H9 (cell line): ENCODE results near the gene OTOF. TPM values are rescaled to one million over a fixed set of nuclear protein-coding genes. Genes with fewer than 3 reads are reported as not detected.

Experiments
- DNase-seq: peaks from one replicate; pipeline ENCODE4 v3.0.0-alpha.2; 2017
- H2AFZ ChIP-seq: one replicate; pipeline ENCODE4 v1.6.1; 2013; ENCODE audit warnings: mild to moderate bottlenecking, low read length, control low read depth, moderate library complexity
- H2AK5ac ChIP-seq: 2 replicates; pipeline ENCODE4 v1.6.1; 2013; ENCODE audit warnings: low read length, control low read depth, mixed read lengths; ENCODE audit not compliant: insufficient read length
- H2BK120ac ChIP-seq: one replicate; pipeline ENCODE4 v1.6.1; 2013; ENCODE audit warnings: low read depth, mild to moderate bottlenecking, low read length, control low read depth, inconsistent platforms; ENCODE audit not compliant: poor library complexity, severe bottlenecking
- H2BK12ac ChIP-seq: 2 replicates; pipeline ENCODE4 v1.6.1; 2013; ENCODE audit warnings: low read length, control low read depth, mixed read lengths, low read depth; ENCODE audit not compliant: insufficient read length
- H2BK15ac ChIP-seq: 2 replicates; pipeline ENCODE4 v1.6.1; 2013; ENCODE audit warnings: low read depth, low read length, control low read depth
- H2BK20ac ChIP-seq: one replicate; pipeline ENCODE4 v1.6.1; 2013; ENCODE audit warnings: low read depth, mild to moderate bottlenecking, low read length, control low read depth, inconsistent platforms; ENCODE audit not compliant: poor library complexity, severe bottlenecking
- H2BK5ac ChIP-seq: 2 replicates; pipeline ENCODE4 v1.6.1; 2013; ENCODE audit warnings: low read length, control low read depth, mixed read lengths; ENCODE audit not compliant: insufficient read length
- H3K14ac ChIP-seq: 2 replicates; pipeline ENCODE4 v1.6.1; 2013; ENCODE audit warnings: low read length, control low read depth; ENCODE audit not compliant: insufficient read depth
- H3K18ac ChIP-seq: 2 replicates; pipeline ENCODE4 v1.6.1; 2013; ENCODE audit warnings: low read depth, mild to moderate bottlenecking, mixed read lengths, low read length, control low read depth; ENCODE audit not compliant: insufficient read length
- H3K23ac ChIP-seq: 2 replicates; pipeline ENCODE4 v1.6.1; 2013; ENCODE audit warnings: low read length, control low read depth, mixed read lengths, low read depth; ENCODE audit not compliant: insufficient read length
- H3K23me2 ChIP-seq: 2 replicates; pipeline ENCODE4 v1.6.1; 2013; ENCODE audit warnings: low read depth, mild to moderate bottlenecking, mixed read lengths, low read length, control low read depth; ENCODE audit not compliant: insufficient read length, poor library complexity, severe bottlenecking
- H3K27ac ChIP-seq: 2 replicates; pipeline ENCODE4 v1.5.1; 2013; ENCODE audit warnings: low read length, control low read depth, mixed read lengths, low read depth; ENCODE audit not compliant: insufficient read length
- H3K27me3 ChIP-seq: 2 replicates; pipeline ENCODE4 v1.6.1; 2013; ENCODE audit warnings: low read length, control low read depth, inconsistent platforms; ENCODE audit not compliant: insufficient read depth
- H3K4ac ChIP-seq: 2 replicates; pipeline ENCODE4 v1.6.1; 2013; ENCODE audit warnings: low read depth, mild to moderate bottlenecking, control low read depth, inconsistent platforms, low read length, moderate library complexity
- H3K4me1 ChIP-seq: 2 replicates; pipeline ENCODE4 v1.6.1; 2013; ENCODE audit warnings: low read length, control low read depth, inconsistent platforms; ENCODE audit not compliant: insufficient read depth
- H3K4me2 ChIP-seq: 2 replicates; pipeline ENCODE4 v1.6.1; 2013; ENCODE audit warnings: low read length, control low read depth, mixed read lengths; ENCODE audit not compliant: insufficient read length, insufficient read depth
- H3K56ac ChIP-seq: 2 replicates; pipeline ENCODE4 v1.6.1; 2013; ENCODE audit warnings: low read depth, mild to moderate bottlenecking, mixed read lengths, low read length, control low read depth; ENCODE audit not compliant: insufficient read length
- H3K79me1 ChIP-seq: 2 replicates; pipeline ENCODE4 v1.6.1; 2013; ENCODE audit warnings: low read depth, mild to moderate bottlenecking, moderate library complexity, low read length, control low read depth, inconsistent platforms; ENCODE audit not compliant: insufficient read depth, poor library complexity, severe bottlenecking
- H3K79me2 ChIP-seq: 2 replicates; pipeline ENCODE4 v1.6.1; 2013; ENCODE audit warnings: low read length, control low read depth, inconsistent platforms; ENCODE audit not compliant: insufficient read depth
- H3K9ac ChIP-seq: 2 replicates; pipeline ENCODE4 v1.6.1; 2013; ENCODE audit warnings: low read length, control low read depth, mixed read lengths; ENCODE audit not compliant: insufficient read length; ENCODE audit errors: extremely low read depth
- H3K9me3 ChIP-seq: one replicate; pipeline ENCODE4 v1.6.1; 2013; ENCODE audit warnings: low read depth, low read length, inconsistent platforms; ENCODE audit not compliant: control insufficient read depth
- H3T11ph ChIP-seq: one replicate; pipeline ENCODE4 v1.6.1; 2013; ENCODE audit warnings: mild to moderate bottlenecking, low read length, control low read depth, inconsistent platforms
- H4K20me1 ChIP-seq: one replicate; pipeline ENCODE4 v1.6.1; 2013; ENCODE audit not compliant: control insufficient read depth, insufficient read length, insufficient read depth
- H4K5ac ChIP-seq: 2 replicates; pipeline ENCODE4 v1.6.1; 2013; ENCODE audit warnings: low read depth, mild to moderate bottlenecking, mixed read lengths, low read length, control low read depth; ENCODE audit not compliant: insufficient read length
- H4K8ac ChIP-seq: replicated peaks from 2 replicates; pipeline ENCODE4 v1.6.1; 2013; ENCODE audit warnings: low read length, control low read depth, mixed read lengths, low read depth; ENCODE audit not compliant: insufficient read length
- H4K91ac ChIP-seq: 2 replicates; pipeline ENCODE4 v1.6.1; 2013; ENCODE audit warnings: low read depth, mild to moderate bottlenecking, moderate library complexity, mixed read lengths, low read length, control low read depth; ENCODE audit not compliant: insufficient read length
- H3K27ac Mint-ChIP-seq, 3 experiments: 2 replicates in 2 of 3; 3 replicates in 1 of 3; pipeline ENCODE4 v1.8.0; 2020 to 2021; ENCODE audit warnings: mixed read lengths in 3 of 3, mild to moderate bottlenecking in 1 of 3, moderate library complexity in 1 of 3
- H3K27me3 Mint-ChIP-seq: 2 replicates; pipeline ENCODE4 v1.8.0; 2021; ENCODE audit warnings: low read depth, mild to moderate bottlenecking, moderate library complexity, mixed read lengths
- H3K36me3 Mint-ChIP-seq, 3 experiments: 2 replicates in 2 of 3; 3 replicates in 1 of 3; pipeline ENCODE4 v1.8.0; 2020 to 2021; ENCODE audit warnings: low read depth in 3 of 3, mixed read lengths in 3 of 3; ENCODE audit not compliant: insufficient read depth in 1 of 3
- H3K4me1 Mint-ChIP-seq, 2 experiments: 2 replicates each; pipeline ENCODE4 v1.8.0; 2020; ENCODE audit warnings: mixed read lengths in 2 of 2
- H3K4me3 Mint-ChIP-seq, 2 experiments: 2 replicates in 1 of 2; 3 replicates in 1 of 2; pipeline ENCODE4 v1.8.0; 2020 to 2021; ENCODE audit warnings: mild to moderate bottlenecking in 2 of 2, mixed read lengths in 2 of 2, moderate library complexity in 1 of 2
- H3K9me3 Mint-ChIP-seq, 2 experiments: 2 replicates in 1 of 2; 3 replicates in 1 of 2; pipeline ENCODE4 v1.8.0; 2020; ENCODE audit warnings: mild to moderate bottlenecking in 2 of 2, mixed read lengths in 2 of 2, moderate library complexity in 1 of 2
- CTCF ChIP-seq: fragments of 200-600 bp; sonication (generic); conservative IDR thresholded peaks from 3 replicates; pipeline ENCODE4 v1.8.0; 2021; ENCODE audit warnings: antibody characterized with exemption, mild to moderate bottlenecking
- WGBS: extraction: QIAGEN DNeasy Blood & Tissue Kit; methylation state at CpG from one replicate; pipeline ENCODE4 v1.1.7; 2013; ENCODE audit warnings: missing lambda C conversion rate, low lambda C conversion rate, mixed read lengths; ENCODE audit not compliant: insufficient read length; ENCODE audit errors: extremely low coverage; 5-methylcytosine and 5-hydroxymethylcytosine counted together
- total RNA-seq: library from RNA; stranded (reverse); gene quantifications from 2 replicates; pipeline ENCODE4 v1.2.1, GENCODE V29; 2021

Gene OTOF
- total RNA-seq, 1 experiment from 2014 or later, result 0.35 TPM

DNA sequence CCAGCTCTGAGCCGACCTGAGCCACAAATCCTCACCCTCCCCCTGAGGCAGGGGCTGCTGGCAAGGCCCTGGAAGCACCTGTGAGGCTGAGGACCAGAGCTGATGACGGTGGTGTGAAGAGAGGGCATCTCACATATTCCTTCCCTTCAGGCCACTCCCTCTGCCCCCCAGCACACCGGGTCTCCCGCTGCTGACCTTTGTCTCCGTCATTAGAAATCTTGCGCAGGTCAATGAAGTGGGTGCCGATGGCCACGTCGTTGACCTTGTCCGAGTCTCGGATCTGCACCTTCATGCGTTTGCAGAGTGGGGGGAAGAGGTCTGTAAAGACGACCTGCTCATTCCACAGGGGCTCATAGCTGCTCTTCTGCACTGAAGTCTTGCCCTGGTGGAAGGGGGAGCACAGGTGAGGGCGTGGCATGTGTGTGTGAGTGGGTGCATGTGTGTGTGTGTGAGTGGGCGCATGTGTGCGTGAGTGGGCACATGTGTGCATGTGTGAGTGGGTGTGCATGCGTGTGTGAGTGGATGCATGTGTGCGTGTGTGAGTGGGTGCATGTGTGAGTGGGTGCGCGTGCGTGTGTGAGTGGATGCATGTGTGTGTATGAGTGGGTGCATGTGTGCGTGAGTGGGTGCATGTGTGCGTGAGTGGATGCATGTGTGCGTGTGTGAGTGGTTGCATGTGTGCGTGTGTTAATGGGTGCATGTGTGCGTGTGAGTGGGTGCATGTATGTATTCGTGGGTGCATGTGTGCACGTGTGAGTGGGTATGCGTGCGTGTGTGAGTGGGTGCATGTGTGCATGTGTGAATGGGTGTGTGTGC is 4.5 kb upstream of the OTOF start:
- H3K23ac ChIP-seq, result no peak overlapping the region
- no peaks in the 10 kb centered on the region for H3K4me1 ChIP-seq
- no peak overlapping the region for H3K4ac ChIP-seq
- no peaks in the 10 kb centered on the region; a peak in 2 of 5 replicates for H3K9me3 Mint-ChIP-seq
- no peak overlapping the region for H3K14ac ChIP-seq
- WGBS, result no CpG with 5 or more reads among the region's 30 CpGs
- H3K56ac ChIP-seq, result no peak overlapping the region
- H2AFZ ChIP-seq, result no peak overlapping the region
- no peak for TF ChIP-seq CTCF
- H4K91ac ChIP-seq, result no peak overlapping the region
- H3K27me3 ChIP-seq, result no peaks in the 10 kb centered on the region
- H3K27me3 Mint-ChIP-seq, result peaks cover 5% of the 10 kb centered on the region
- H3K23me2 ChIP-seq, result no peaks in the 10 kb centered on the region
- peak overlapping the region; percentile 1 for H4K8ac ChIP-seq
- no peak overlapping the region for H2AK5ac ChIP-seq
- no peak overlapping the region; a peak in 3 of 7 replicates for H3K27ac Mint-ChIP-seq
- H3K4me3 Mint-ChIP-seq, result no peak overlapping the region
- peak overlapping the region; percentile 5 for H4K5ac ChIP-seq
- H3T11ph ChIP-seq, result no peak overlapping the region
- H4K20me1 ChIP-seq, result peaks cover 3% of the 10 kb centered on the region
- H3K9ac ChIP-seq, result no peak overlapping the region
- H2BK5ac ChIP-seq, result no peak overlapping the region
- no peak overlapping the region for H2BK15ac ChIP-seq
- no peak overlapping the region for H3K4me2 ChIP-seq
- peaks cover 5 to 8% of the 10 kb centered on the region in 2 experiments for H3K4me1 Mint-ChIP-seq
- no peak overlapping the region for H3K18ac ChIP-seq
- H2BK120ac ChIP-seq, result no peak overlapping the region
- H2BK12ac ChIP-seq, result no peak overlapping the region
- H2BK20ac ChIP-seq, result no peak overlapping the region
- DNase-seq, result no peak
- no peaks in the 10 kb centered on the region for H3K79me2 ChIP-seq
- H3K9me3 ChIP-seq, result no peaks in the 10 kb centered on the region
- H3K79me1 ChIP-seq, result no peaks in the 10 kb centered on the region
- no peak overlapping the region for H3K27ac ChIP-seq
- peaks cover 0 to 2% (median 0%) of the 10 kb centered on the region in 3 experiments; a peak in 2 of 7 replicates for H3K36me3 Mint-ChIP-seq
